K562 (cell line): Measurements from ENCODE around the gene PBX2. TPM values are rescaled to one million over a fixed set of nuclear protein-coding genes. Genes with fewer than 3 reads are reported as not detected.

Source experiments
- ATAC-seq: fragments of 200-7000 bp; cut with Tn5 transposase; 3 replicates; pipeline ENCODE4 v1.9.1; 2020; ENCODE audit warnings: moderate library complexity
- BruUV-seq: library from RNA; stranded (reverse); fragments of 400-500 nt; replicated peaks from 2 replicates; lab custom pipeline; 2021; lab: Mats Ljungman, UMichigan
- CTCF ChIA-PET: fragments of 300-600 bp; formaldehyde crosslinking; extraction: SDS; loops from one replicate; lab custom pipeline; 2021; ENCODE audit warnings: low intra/inter-chr PET ratio; lab: Yijun Ruan, JAX
- POLR2A ChIA-PET: fragments of 300-600, 350-650 bp; sonication (Branson Sonifier 250); formaldehyde crosslinking; extraction: SDS; loops from one replicate; lab custom pipeline; 2021; ENCODE audit warnings: antibody characterized with exemption, inconsistent platforms; lab: Yijun Ruan, JAX
- DNase-seq, 4 experiments: peaks; one replicate each; pipeline versions ENCODE4 v3.0.0 to v3.0.0-alpha.2; 2011 to 2018; ENCODE audit warnings: low spot score in 3 of 4, mixed read lengths in 3 of 4; ENCODE audit errors: extremely low read depth in 1 of 4
- FAIRE-seq: peaks from 2 replicates; lab custom pipeline; 2011; peaks lifted over from hg19 to GRCh38; lab: Jason Lieb, UNC
- H2AFZ ChIP-seq: 2 replicates; pipeline ENCODE4 v1.6.0; 2011; ENCODE audit warnings: low read depth, low read length, control low read depth, inconsistent platforms
- H3K27ac ChIP-seq: fragments of 200-600 bp; 3 replicates; pipeline ENCODE4 v1.8.0; 2011; ENCODE audit warnings: low read depth, mild to moderate bottlenecking, control low read depth, inconsistent platforms, low read length, moderate library complexity, mixed read lengths; ENCODE audit errors: extremely low read depth
- H3K27me3 ChIP-seq, 2 experiments: fragments of 300-600 bp in 1 of 2; 2 replicates in 1 of 2; 3 replicates in 1 of 2; pipeline versions ENCODE4 v1.6.0 to v1.8.0; 2011; ENCODE audit warnings: inconsistent platforms in 2 of 2, low read length in 2 of 2, mild to moderate bottlenecking in 1 of 2, mixed read lengths in 1 of 2, moderate library complexity in 1 of 2; ENCODE audit not compliant: control insufficient read depth in 2 of 2, insufficient read depth in 2 of 2
- H3K36me3 ChIP-seq: fragments of 300-600 bp; 3 replicates; pipeline ENCODE4 v1.8.0; 2011; ENCODE audit warnings: mild to moderate bottlenecking, low read length, inconsistent platforms; ENCODE audit not compliant: control insufficient read depth, insufficient read depth
- H3K4me1 ChIP-seq, 2 experiments: fragments of 200-600 bp in 1 of 2; replicated peaks in 1 of 2; 2 replicates in 1 of 2; 3 replicates in 1 of 2; pipeline versions ENCODE4 v1.5.1 to v1.8.0; 2011; ENCODE audit warnings: inconsistent platforms in 2 of 2, low read length in 2 of 2, mild to moderate bottlenecking in 1 of 2, mixed read lengths in 1 of 2, moderate library complexity in 1 of 2; ENCODE audit not compliant: control insufficient read depth in 2 of 2, insufficient read depth in 2 of 2
- H3K4me2 ChIP-seq: 2 replicates; pipeline ENCODE4 v1.6.1; 2011; ENCODE audit warnings: low read length, control low read depth, inconsistent platforms, mixed read lengths; ENCODE audit not compliant: insufficient read depth
- H3K4me3 ChIP-seq: fragments of 200-600 bp; sonication (generic), shearing (Covaris generic); 2 replicates; pipeline ENCODE4 v1.5.1; 2016; ENCODE audit warnings: control low read depth, inconsistent platforms
- H3K79me2 ChIP-seq: fragments of 200-600 bp; 3 replicates; pipeline ENCODE4 v1.8.0; 2011; ENCODE audit warnings: low read length, inconsistent platforms; ENCODE audit not compliant: control insufficient read depth, insufficient read depth
- H3K9ac ChIP-seq, 2 experiments: 2 replicates each; pipeline versions ENCODE4 v1.6.0 to v1.6.1; 2011; ENCODE audit warnings: low read depth in 2 of 2, low read length in 2 of 2, control low read depth in 1 of 2, inconsistent platforms in 1 of 2, mild to moderate bottlenecking in 1 of 2, mixed read lengths in 1 of 2; ENCODE audit not compliant: insufficient read depth in 1 of 2
- H3K9me1 ChIP-seq: one replicate; pipeline ENCODE4 v1.6.0; 2011; ENCODE audit warnings: inconsistent platforms, mild to moderate bottlenecking, low read length, moderate library complexity; ENCODE audit not compliant: control insufficient read depth, insufficient read depth
- H3K9me3 ChIP-seq: replicated peaks from 2 replicates; pipeline ENCODE4 v1.5.1; 2011; ENCODE audit warnings: low read depth, low read length, inconsistent platforms; ENCODE audit not compliant: control insufficient read depth, insufficient read depth
- H4K20me1 ChIP-seq: replicated peaks from 2 replicates; pipeline ENCODE4 v1.6.1; 2011; ENCODE audit warnings: low read length, inconsistent platforms, mixed read lengths; ENCODE audit not compliant: control insufficient read depth, insufficient read depth
- BCL6 ChIP-seq: fragments of 250-450 bp; sonication (Bioruptor Pico); IDR thresholded peaks from 2 replicates; pipeline ENCODE4 v1.4.0; 2020
- CREBBP ChIP-seq: IDR thresholded peaks from one replicate; pipeline ENCODE4 v1.6.1; 2012; ENCODE audit warnings: low read depth, mild to moderate bottlenecking, control low read depth, inconsistent platforms, low read length
- DPF2 ChIP-seq: fragments of 450-650 bp; IDR thresholded peaks from 2 replicates; pipeline ENCODE4 v1.6.1; 2016
- IFI16 ChIP-seq: fragments of 250-450 bp; sonication (Bioruptor Pico); IDR thresholded peaks from 2 replicates; pipeline ENCODE4 v2.1.2; 2022; ENCODE audit warnings: mild to moderate bottlenecking, inconsistent platforms
- NCOA2 ChIP-seq, 2 experiments: fragments of 450-650 bp; IDR thresholded peaks; 2 replicates each; pipeline ENCODE4 v1.6.1; 2018; ENCODE audit warnings: mild to moderate bottlenecking in 2 of 2, moderate library complexity in 1 of 2; ENCODE audit not compliant: partially characterized antibody in 2 of 2
- NFATC3 ChIP-seq: fragments of 450-650 bp; IDR thresholded peaks from 2 replicates; pipeline ENCODE4 v1.6.1; 2017; ENCODE audit warnings: mild to moderate bottlenecking
- PHB ChIP-seq: fragments of 250-450 bp; sonication (Bioruptor Pico); IDR thresholded peaks from 2 replicates; pipeline ENCODE4 v1.5.0; 2021
- POLR2AphosphoS2 ChIP-seq: IDR thresholded peaks from 2 replicates; pipeline ENCODE4 v1.6.1; 2012; ENCODE audit warnings: low read length, improper control_type of control experiment
- RUNX1 ChIP-seq: sonication (generic); IDR thresholded peaks from 2 replicates; pipeline ENCODE4 v1.6.1; 2016; ENCODE audit warnings: antibody characterized with exemption, low read depth
- TOE1 ChIP-seq, 2 experiments: fragments of 450-650 bp in 1 of 2; sonication (generic) in 1 of 2; formaldehyde crosslinking in 1 of 2; IDR thresholded peaks; 2 replicates each; pipeline versions ENCODE4 v1.7.1 to v1.8.0; 2016 to 2022; ENCODE audit warnings: borderline replicate concordance in 2 of 2, mild to moderate bottlenecking in 2 of 2, antibody characterized with exemption in 1 of 2, inconsistent platforms in 1 of 2, low read depth in 1 of 2, missing genetic modification reagents in 1 of 2, moderate library complexity in 1 of 2
- ZEB2 ChIP-seq: fragments of 450-650 bp; IDR thresholded peaks from 2 replicates; pipeline ENCODE4 v1.6.1; 2016
- ZNF165 ChIP-seq: fragments of 250-450 bp; sonication (Bioruptor Pico); IDR thresholded peaks from 2 replicates; pipeline ENCODE4 v1.4.0; 2020; ENCODE audit warnings: borderline replicate concordance
- WGBS: fragments of 100-300 bp; shearing (Covaris generic); methylation state at CpG from one replicate; pipeline ENCODE4 v1.1.6; 2016; ENCODE audit warnings: low coverage, mixed read lengths; ENCODE audit not compliant: insufficient coverage; ENCODE audit errors: missing lambda C conversion rate; 5-methylcytosine and 5-hydroxymethylcytosine counted together
- in situ Hi-C: fragments of 300-500 bp; cut with MboI; formaldehyde crosslinking; loops from 4 replicates; pipeline ENCODE4 v1.15.0; 2018; ENCODE audit warnings: inconsistent platforms, mixed read lengths
- intact Hi-C: fragments of 100-400 bp; cut with micrococcal nuclease; formaldehyde crosslinking; loops from 2 replicates; pipeline ENCODE4 v1.14.2; 2022
- polyA plus RNA-seq, 8 experiments: library from polyadenylated mRNA; depleted of rRNA in 4 of 8; stranded (reverse) in 5 of 8; unstranded in 3 of 8; fragments of >200 nt; fragmentation: Nextera tagmentation in 2 of 8; fragmentation: Illumina TruSeq in 1 of 8; extraction: Ambion mirVana in 2 of 8; extraction: Trizol in 1 of 8; gene quantifications; 2 replicates each; pipeline versions ENCODE4 v1.2.1 to v1.2.3, GENCODE V29; 2011 to 2014; ENCODE audit warnings: inconsistent platforms in 1 of 8, missing spikeins in 1 of 8
- total RNA-seq, 7 experiments: library from RNA; depleted of rRNA in 6 of 7; stranded (reverse); fragments of >200 nt in 6 of 7; fragmentation: Illumina TruSeq in 2 of 7; extraction: Trizol in 2 of 7; gene quantifications; 2 replicates each; pipeline versions ENCODE4 v1.2.1 to v1.2.3, GENCODE V29; 2011 to 2021; ENCODE audit warnings: low replicate concordance in 1 of 7
- TF ChIP-seq, protein P1 (sequence below): fragments of 450-650 bp; IDR thresholded peaks from 2 replicates; pipeline ENCODE4 v1.6.1; 2018; ENCODE audit not compliant: partially characterized antibody
- TF ChIP-seq, protein P2 (sequence below): fragments of 450-650 bp; formaldehyde crosslinking; IDR thresholded peaks from 2 replicates; pipeline ENCODE4 v1.4.0; 2020; ENCODE audit warnings: mild to moderate bottlenecking, moderate library complexity
- TF ChIP-seq, protein P3 (sequence below): fragments of 250-450 bp; sonication (Bioruptor Pico); IDR thresholded peaks from 2 replicates; pipeline ENCODE4 v1.8.0; 2022; ENCODE audit warnings: inconsistent platforms

PBX2 gene
- total and polyA plus RNA-seq, 9 of the 15 experiments (the other 6 are each of a cell fraction or from before 2014, with no cell fraction given) = 1.9 to 134 (median 62.5) TPM

DNA sequence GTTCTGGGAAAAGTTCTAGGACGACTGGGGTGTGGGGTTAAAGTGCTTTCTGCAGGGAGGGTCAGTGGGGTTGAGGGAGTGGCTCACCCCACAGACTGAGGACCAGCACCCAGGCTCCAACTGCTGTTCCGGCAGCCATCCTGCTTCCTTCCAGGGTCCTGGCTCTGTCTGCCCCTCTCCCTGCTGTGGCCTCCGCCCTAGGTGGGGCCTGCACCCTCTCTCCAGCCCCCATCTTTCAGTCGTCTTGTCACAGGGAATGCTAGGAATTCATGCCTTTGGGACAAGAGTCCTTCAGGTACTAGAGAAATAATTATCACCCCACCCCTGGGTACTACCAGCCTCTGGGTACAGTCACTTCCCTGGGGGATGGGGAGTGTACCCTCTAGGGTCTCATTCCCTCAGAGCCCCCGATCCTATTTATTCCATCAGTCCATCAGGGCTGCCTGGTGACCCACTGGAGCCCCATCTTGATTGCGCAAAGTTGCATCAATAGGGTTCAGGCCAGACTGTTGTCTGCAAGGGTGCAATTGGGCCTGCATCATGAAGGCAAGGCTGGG is 5.8 kb downstream of the PBX2 start, which contains the start of gene AGER:
Gene AGER (minus strand): TSS at position 170 of the 557 bp plus-strand sequence. CDS start 31 bp downstream, at position 139.
- Histone ChIP-seq H3K27me3 (no peaks in the 10 kb centered on the region), H3K79me2 (peaks cover 61% of the 10 kb centered on the region), H3K9me3 (no peaks in the 10 kb centered on the region), H3K27ac (peak within 1 kb of the TSS; percentile 56; the same call in 2 of the 3 replicates), H3K4me2 (no peak within 1 kb of the TSS), H3K4me1 (peaks cover 64 to 69% of the 10 kb centered on the region in 2 experiments), H3K36me3 (peaks cover 85% of the 10 kb centered on the region; the same call in 2 of the 3 replicates), H4K20me1 (no peaks in the 10 kb centered on the region), H3K9ac (peak within 1 kb of the TSS; percentile 42 to 82), H3K9me1 (peaks cover 7% of the 10 kb centered on the region), H2AFZ (no peak within 1 kb of the TSS), H3K4me3 (no peak within 1 kb of the TSS)
- DNase-seq (peak in 1 of 4 experiments; percentile 24), ATAC-seq (0 out of 3 replicates have a peak, but pooled peaks have one; percentile 1), FAIRE-seq (no peak)
- intact Hi-C loops (no loop called here), in situ Hi-C loops (no loop called here)
- ChIA-PET POLR2A (no interaction called here), CTCF (no interaction called here)
- BruUV-seq = no TSS peak
- 81% methylated on average over 6 of the region's 6 CpGs for WGBS
- TF ChIP-seq, protein P1, sequence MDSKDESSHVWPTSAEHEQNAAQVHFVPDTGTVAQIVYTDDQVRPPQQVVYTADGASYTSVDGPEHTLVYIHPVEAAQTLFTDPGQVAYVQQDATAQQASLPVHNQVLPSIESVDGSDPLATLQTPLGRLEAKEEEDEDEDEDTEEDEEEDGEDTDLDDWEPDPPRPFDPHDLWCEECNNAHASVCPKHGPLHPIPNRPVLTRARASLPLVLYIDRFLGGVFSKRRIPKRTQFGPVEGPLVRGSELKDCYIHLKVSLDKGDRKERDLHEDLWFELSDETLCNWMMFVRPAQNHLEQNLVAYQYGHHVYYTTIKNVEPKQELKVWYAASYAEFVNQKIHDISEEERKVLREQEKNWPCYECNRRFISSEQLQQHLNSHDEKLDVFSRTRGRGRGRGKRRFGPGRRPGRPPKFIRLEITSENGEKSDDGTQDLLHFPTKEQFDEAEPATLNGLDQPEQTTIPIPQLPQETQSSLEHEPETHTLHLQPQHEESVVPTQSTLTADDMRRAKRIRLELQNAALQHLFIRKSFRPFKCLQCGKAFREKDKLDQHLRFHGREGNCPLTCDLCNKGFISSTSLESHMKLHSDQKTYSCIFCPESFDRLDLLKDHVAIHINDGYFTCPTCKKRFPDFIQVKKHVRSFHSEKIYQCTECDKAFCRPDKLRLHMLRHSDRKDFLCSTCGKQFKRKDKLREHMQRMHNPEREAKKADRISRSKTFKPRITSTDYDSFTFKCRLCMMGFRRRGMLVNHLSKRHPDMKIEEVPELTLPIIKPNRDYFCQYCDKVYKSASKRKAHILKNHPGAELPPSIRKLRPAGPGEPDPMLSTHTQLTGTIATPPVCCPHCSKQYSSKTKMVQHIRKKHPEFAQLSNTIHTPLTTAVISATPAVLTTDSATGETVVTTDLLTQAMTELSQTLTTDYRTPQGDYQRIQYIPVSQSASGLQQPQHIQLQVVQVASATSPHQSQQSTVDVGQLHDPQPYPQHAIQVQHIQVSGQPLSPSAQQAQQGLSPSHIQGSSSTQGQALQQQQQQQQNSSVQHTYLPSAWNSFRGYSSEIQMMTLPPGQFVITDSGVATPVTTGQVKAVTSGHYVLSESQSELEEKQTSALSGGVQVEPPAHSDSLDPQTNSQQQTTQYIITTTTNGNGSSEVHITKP = no peak
- TF ChIP-seq ZEB2 (no peak), PHB (CRISPR knock-in tag) (no peak), NFATC3 (no peak), NCOA2 (IDR thresholded peaks at IDR 0.05; ENCODE audit: partially characterized antibody in 2 of 2) (no peak), ZNF165 (CRISPR knock-in tag) (no peak), DPF2 (no peak), IFI16 (no peak), POLR2AphosphoS2 (peak; percentile 89), BCL6 (CRISPR knock-in tag) (no peak), RUNX1 (no peak), TOE1 (IDR thresholded peaks at IDR 0.05; ENCODE audit: borderline replicate concordance) (no peak), TOE1 (CRISPR knock-in tag; IDR thresholded peaks at IDR 0.05; ENCODE audit: borderline replicate concordance, low read depth) (no peak), CREBBP (no peak)
- TF ChIP-seq, protein P2, sequence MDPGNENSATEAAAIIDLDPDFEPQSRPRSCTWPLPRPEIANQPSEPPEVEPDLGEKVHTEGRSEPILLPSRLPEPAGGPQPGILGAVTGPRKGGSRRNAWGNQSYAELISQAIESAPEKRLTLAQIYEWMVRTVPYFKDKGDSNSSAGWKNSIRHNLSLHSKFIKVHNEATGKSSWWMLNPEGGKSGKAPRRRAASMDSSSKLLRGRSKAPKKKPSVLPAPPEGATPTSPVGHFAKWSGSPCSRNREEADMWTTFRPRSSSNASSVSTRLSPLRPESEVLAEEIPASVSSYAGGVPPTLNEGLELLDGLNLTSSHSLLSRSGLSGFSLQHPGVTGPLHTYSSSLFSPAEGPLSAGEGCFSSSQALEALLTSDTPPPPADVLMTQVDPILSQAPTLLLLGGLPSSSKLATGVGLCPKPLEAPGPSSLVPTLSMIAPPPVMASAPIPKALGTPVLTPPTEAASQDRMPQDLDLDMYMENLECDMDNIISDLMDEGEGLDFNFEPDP (CRISPR knock-in tag) = 0 out of 2 replicates have a peak, but pooled peaks have one; percentile 60
- TF ChIP-seq, protein P3, sequence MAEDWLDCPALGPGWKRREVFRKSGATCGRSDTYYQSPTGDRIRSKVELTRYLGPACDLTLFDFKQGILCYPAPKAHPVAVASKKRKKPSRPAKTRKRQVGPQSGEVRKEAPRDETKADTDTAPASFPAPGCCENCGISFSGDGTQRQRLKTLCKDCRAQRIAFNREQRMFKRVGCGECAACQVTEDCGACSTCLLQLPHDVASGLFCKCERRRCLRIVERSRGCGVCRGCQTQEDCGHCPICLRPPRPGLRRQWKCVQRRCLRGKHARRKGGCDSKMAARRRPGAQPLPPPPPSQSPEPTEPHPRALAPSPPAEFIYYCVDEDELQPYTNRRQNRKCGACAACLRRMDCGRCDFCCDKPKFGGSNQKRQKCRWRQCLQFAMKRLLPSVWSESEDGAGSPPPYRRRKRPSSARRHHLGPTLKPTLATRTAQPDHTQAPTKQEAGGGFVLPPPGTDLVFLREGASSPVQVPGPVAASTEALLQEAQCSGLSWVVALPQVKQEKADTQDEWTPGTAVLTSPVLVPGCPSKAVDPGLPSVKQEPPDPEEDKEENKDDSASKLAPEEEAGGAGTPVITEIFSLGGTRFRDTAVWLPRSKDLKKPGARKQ (CRISPR knock-in tag) = no peak
